H9 (cell line): ENCODE measurements around the gene DNAJC21. TPM values are rescaled to one million over a fixed set of nuclear protein-coding genes. Genes with fewer than 3 reads are reported as not detected.

Source experiments
- DNase-seq: peaks from one replicate; pipeline ENCODE4 v3.0.0-alpha.2; 2017
- H2AFZ ChIP-seq: one replicate; pipeline ENCODE4 v1.6.1; 2013; ENCODE audit warnings: mild to moderate bottlenecking, low read length, control low read depth, moderate library complexity
- H2AK5ac ChIP-seq: 2 replicates; pipeline ENCODE4 v1.6.1; 2013; ENCODE audit warnings: low read length, control low read depth, mixed read lengths; ENCODE audit not compliant: insufficient read length
- H2BK120ac ChIP-seq: one replicate; pipeline ENCODE4 v1.6.1; 2013; ENCODE audit warnings: low read depth, mild to moderate bottlenecking, low read length, control low read depth, inconsistent platforms; ENCODE audit not compliant: poor library complexity, severe bottlenecking
- H2BK12ac ChIP-seq: 2 replicates; pipeline ENCODE4 v1.6.1; 2013; ENCODE audit warnings: low read length, control low read depth, mixed read lengths, low read depth; ENCODE audit not compliant: insufficient read length
- H2BK15ac ChIP-seq: 2 replicates; pipeline ENCODE4 v1.6.1; 2013; ENCODE audit warnings: low read depth, low read length, control low read depth
- H2BK20ac ChIP-seq: one replicate; pipeline ENCODE4 v1.6.1; 2013; ENCODE audit warnings: low read depth, mild to moderate bottlenecking, low read length, control low read depth, inconsistent platforms; ENCODE audit not compliant: poor library complexity, severe bottlenecking
- H2BK5ac ChIP-seq: 2 replicates; pipeline ENCODE4 v1.6.1; 2013; ENCODE audit warnings: low read length, control low read depth, mixed read lengths; ENCODE audit not compliant: insufficient read length
- H3K14ac ChIP-seq: 2 replicates; pipeline ENCODE4 v1.6.1; 2013; ENCODE audit warnings: low read length, control low read depth; ENCODE audit not compliant: insufficient read depth
- H3K18ac ChIP-seq: 2 replicates; pipeline ENCODE4 v1.6.1; 2013; ENCODE audit warnings: low read depth, mild to moderate bottlenecking, mixed read lengths, low read length, control low read depth; ENCODE audit not compliant: insufficient read length
- H3K23ac ChIP-seq: 2 replicates; pipeline ENCODE4 v1.6.1; 2013; ENCODE audit warnings: low read length, control low read depth, mixed read lengths, low read depth; ENCODE audit not compliant: insufficient read length
- H3K23me2 ChIP-seq: 2 replicates; pipeline ENCODE4 v1.6.1; 2013; ENCODE audit warnings: low read depth, mild to moderate bottlenecking, mixed read lengths, low read length, control low read depth; ENCODE audit not compliant: insufficient read length, poor library complexity, severe bottlenecking
- H3K27ac ChIP-seq: 2 replicates; pipeline ENCODE4 v1.5.1; 2013; ENCODE audit warnings: low read length, control low read depth, mixed read lengths, low read depth; ENCODE audit not compliant: insufficient read length
- H3K27me3 ChIP-seq: 2 replicates; pipeline ENCODE4 v1.6.1; 2013; ENCODE audit warnings: low read length, control low read depth, inconsistent platforms; ENCODE audit not compliant: insufficient read depth
- H3K4ac ChIP-seq: 2 replicates; pipeline ENCODE4 v1.6.1; 2013; ENCODE audit warnings: low read depth, mild to moderate bottlenecking, control low read depth, inconsistent platforms, low read length, moderate library complexity
- H3K4me1 ChIP-seq: 2 replicates; pipeline ENCODE4 v1.6.1; 2013; ENCODE audit warnings: low read length, control low read depth, inconsistent platforms; ENCODE audit not compliant: insufficient read depth
- H3K4me2 ChIP-seq: 2 replicates; pipeline ENCODE4 v1.6.1; 2013; ENCODE audit warnings: low read length, control low read depth, mixed read lengths; ENCODE audit not compliant: insufficient read length, insufficient read depth
- H3K56ac ChIP-seq: 2 replicates; pipeline ENCODE4 v1.6.1; 2013; ENCODE audit warnings: low read depth, mild to moderate bottlenecking, mixed read lengths, low read length, control low read depth; ENCODE audit not compliant: insufficient read length
- H3K79me1 ChIP-seq: 2 replicates; pipeline ENCODE4 v1.6.1; 2013; ENCODE audit warnings: low read depth, mild to moderate bottlenecking, moderate library complexity, low read length, control low read depth, inconsistent platforms; ENCODE audit not compliant: insufficient read depth, poor library complexity, severe bottlenecking
- H3K79me2 ChIP-seq: 2 replicates; pipeline ENCODE4 v1.6.1; 2013; ENCODE audit warnings: low read length, control low read depth, inconsistent platforms; ENCODE audit not compliant: insufficient read depth
- H3K9ac ChIP-seq: 2 replicates; pipeline ENCODE4 v1.6.1; 2013; ENCODE audit warnings: low read length, control low read depth, mixed read lengths; ENCODE audit not compliant: insufficient read length; ENCODE audit errors: extremely low read depth
- H3K9me3 ChIP-seq: one replicate; pipeline ENCODE4 v1.6.1; 2013; ENCODE audit warnings: low read depth, low read length, inconsistent platforms; ENCODE audit not compliant: control insufficient read depth
- H3T11ph ChIP-seq: one replicate; pipeline ENCODE4 v1.6.1; 2013; ENCODE audit warnings: mild to moderate bottlenecking, low read length, control low read depth, inconsistent platforms
- H4K20me1 ChIP-seq: one replicate; pipeline ENCODE4 v1.6.1; 2013; ENCODE audit not compliant: control insufficient read depth, insufficient read length, insufficient read depth
- H4K5ac ChIP-seq: 2 replicates; pipeline ENCODE4 v1.6.1; 2013; ENCODE audit warnings: low read depth, mild to moderate bottlenecking, mixed read lengths, low read length, control low read depth; ENCODE audit not compliant: insufficient read length
- H4K8ac ChIP-seq: replicated peaks from 2 replicates; pipeline ENCODE4 v1.6.1; 2013; ENCODE audit warnings: low read length, control low read depth, mixed read lengths, low read depth; ENCODE audit not compliant: insufficient read length
- H4K91ac ChIP-seq: 2 replicates; pipeline ENCODE4 v1.6.1; 2013; ENCODE audit warnings: low read depth, mild to moderate bottlenecking, moderate library complexity, mixed read lengths, low read length, control low read depth; ENCODE audit not compliant: insufficient read length
- H3K27ac Mint-ChIP-seq, 3 experiments: 2 replicates in 2 of 3; 3 replicates in 1 of 3; pipeline ENCODE4 v1.8.0; 2020 to 2021; ENCODE audit warnings: mixed read lengths in 3 of 3, mild to moderate bottlenecking in 1 of 3, moderate library complexity in 1 of 3
- H3K27me3 Mint-ChIP-seq: 2 replicates; pipeline ENCODE4 v1.8.0; 2021; ENCODE audit warnings: low read depth, mild to moderate bottlenecking, moderate library complexity, mixed read lengths
- H3K36me3 Mint-ChIP-seq, 3 experiments: 2 replicates in 2 of 3; 3 replicates in 1 of 3; pipeline ENCODE4 v1.8.0; 2020 to 2021; ENCODE audit warnings: low read depth in 3 of 3, mixed read lengths in 3 of 3; ENCODE audit not compliant: insufficient read depth in 1 of 3
- H3K4me1 Mint-ChIP-seq, 2 experiments: 2 replicates each; pipeline ENCODE4 v1.8.0; 2020; ENCODE audit warnings: mixed read lengths in 2 of 2
- H3K4me3 Mint-ChIP-seq, 2 experiments: 2 replicates in 1 of 2; 3 replicates in 1 of 2; pipeline ENCODE4 v1.8.0; 2020 to 2021; ENCODE audit warnings: mild to moderate bottlenecking in 2 of 2, mixed read lengths in 2 of 2, moderate library complexity in 1 of 2
- H3K9me3 Mint-ChIP-seq, 2 experiments: 2 replicates in 1 of 2; 3 replicates in 1 of 2; pipeline ENCODE4 v1.8.0; 2020; ENCODE audit warnings: mild to moderate bottlenecking in 2 of 2, mixed read lengths in 2 of 2, moderate library complexity in 1 of 2
- CTCF ChIP-seq: fragments of 200-600 bp; sonication (generic); conservative IDR thresholded peaks from 3 replicates; pipeline ENCODE4 v1.8.0; 2021; ENCODE audit warnings: antibody characterized with exemption, mild to moderate bottlenecking
- whole genome bisulfite sequencing: extraction: QIAGEN DNeasy Blood & Tissue Kit; methylation state at CpG from one replicate; pipeline ENCODE4 v1.1.7; 2013; ENCODE audit warnings: missing lambda C conversion rate, low lambda C conversion rate, mixed read lengths; ENCODE audit not compliant: insufficient read length; ENCODE audit errors: extremely low coverage; 5-methylcytosine and 5-hydroxymethylcytosine counted together
- total RNA-seq: library from RNA; stranded (reverse); gene quantifications from 2 replicates; pipeline ENCODE4 v1.2.1, GENCODE V29; 2021

DNAJC21 gene
- total RNA-seq, 1 experiment from 2014 or later: 50.4 TPM

GRCh38 chr5:34913072-34913471, 16.3 kb upstream of the DNAJC21 start:
- Histone ChIP-seq H3K18ac (no peak overlapping the region), H3K14ac (no peak overlapping the region), H4K8ac (no peak overlapping the region), H3K4ac (no peak overlapping the region), H3K27me3 (no peaks in the 10 kb centered on the region), H2BK120ac (no peak overlapping the region), H3K79me1 (no peaks in the 10 kb centered on the region), H4K5ac (no peak overlapping the region), H2BK20ac (no peak overlapping the region), H3K23ac (no peak overlapping the region), H3K79me2 (peaks cover 29% of the 10 kb centered on the region), H3K56ac (no peak overlapping the region), H3K4me1 (no peaks in the 10 kb centered on the region), H3K4me2 (no peak overlapping the region), H3K27ac (no peak overlapping the region), H2AK5ac (no peak overlapping the region), H2BK15ac (no peak overlapping the region), H2BK5ac (no peak overlapping the region), H4K20me1 (no peaks in the 10 kb centered on the region), H2BK12ac (no peak overlapping the region), H4K91ac (no peak overlapping the region), H3T11ph (no peak overlapping the region), H3K9me3 (no peaks in the 10 kb centered on the region), H3K23me2 (peaks cover 5% of the 10 kb centered on the region), H2AFZ (no peak overlapping the region), H3K9ac (no peak overlapping the region)
- no peak overlapping the region for H3K4me3 Mint-ChIP-seq
- no peaks in the 10 kb centered on the region for H3K27me3 Mint-ChIP-seq
- WGBS: no CpG with 5 or more reads among the region's 2 CpGs
- TF ChIP-seq CTCF: no peak
- peaks cover 21 to 25% of the 10 kb centered on the region in 2 experiments for H3K4me1 Mint-ChIP-seq
- no peak for DNase-seq
- peaks cover 37 to 57% (median 56%) of the 10 kb centered on the region in 3 experiments; a peak in 6 of 7 replicates for H3K36me3 Mint-ChIP-seq
- H3K9me3 Mint-ChIP-seq: no peaks in the 10 kb centered on the region
- H3K27ac Mint-ChIP-seq: no peak overlapping the region
